Activated CD4-positive, alpha-beta T cell treated with anti-CD3 and anti-CD28 coated beads for 1 hour (primary cell): ENCODE results near the gene SMARCD2.
"Not testable (repeated sequence)": the region's sequence is repeated elsewhere in the genome, so short reads cannot be mapped to it uniquely, and the experiment has no call there.

Experiments
- DNase-seq: peaks from one replicate; pipeline ENCODE4 v3.0.0-alpha.2; 2020

The SMARCD2 gene

DNA sequence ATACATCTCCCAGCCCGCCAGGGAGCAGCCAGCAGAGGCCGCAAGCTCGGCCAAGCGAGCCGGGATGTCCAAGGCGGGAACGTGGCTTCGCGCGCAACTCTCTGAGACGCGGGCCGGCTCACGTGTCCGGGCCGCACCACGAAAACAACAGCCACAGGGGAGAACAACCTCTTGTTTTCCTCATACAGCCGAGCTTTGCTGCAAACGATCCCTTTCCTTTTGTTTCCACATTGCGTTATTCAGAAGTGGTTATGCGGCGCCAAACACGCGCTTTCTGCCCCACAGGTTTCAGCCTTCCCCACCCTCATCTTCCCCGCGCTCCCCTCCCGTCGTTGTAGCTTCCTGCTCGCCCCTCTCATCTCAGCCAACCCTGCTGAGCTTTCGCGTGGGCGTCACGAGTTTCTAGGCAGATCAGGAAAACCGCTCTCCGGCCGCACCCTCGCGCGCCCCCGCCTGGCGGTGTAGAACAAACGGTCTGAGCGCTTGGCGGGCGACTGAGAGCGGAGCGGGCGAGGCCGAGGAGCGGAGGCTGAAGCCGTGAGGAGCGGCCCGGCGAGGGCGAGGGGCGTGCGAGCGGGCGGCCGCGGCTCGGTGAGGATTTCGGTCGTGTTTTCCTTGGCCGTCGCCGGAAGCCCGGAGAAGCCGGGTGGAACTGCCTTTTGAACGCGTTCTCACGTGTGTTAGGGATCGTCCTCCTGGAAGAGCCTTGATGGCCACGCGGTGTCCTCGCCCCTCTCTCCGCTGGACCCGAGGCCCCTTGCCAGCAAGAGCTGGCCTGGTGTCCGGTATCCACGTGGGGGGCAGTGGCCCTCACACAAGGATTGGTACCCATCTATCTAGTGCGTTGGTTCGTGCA, 6.6 kb upstream of the SMARCD2 start:
- DNase-seq = peak; percentile 90

DNA sequence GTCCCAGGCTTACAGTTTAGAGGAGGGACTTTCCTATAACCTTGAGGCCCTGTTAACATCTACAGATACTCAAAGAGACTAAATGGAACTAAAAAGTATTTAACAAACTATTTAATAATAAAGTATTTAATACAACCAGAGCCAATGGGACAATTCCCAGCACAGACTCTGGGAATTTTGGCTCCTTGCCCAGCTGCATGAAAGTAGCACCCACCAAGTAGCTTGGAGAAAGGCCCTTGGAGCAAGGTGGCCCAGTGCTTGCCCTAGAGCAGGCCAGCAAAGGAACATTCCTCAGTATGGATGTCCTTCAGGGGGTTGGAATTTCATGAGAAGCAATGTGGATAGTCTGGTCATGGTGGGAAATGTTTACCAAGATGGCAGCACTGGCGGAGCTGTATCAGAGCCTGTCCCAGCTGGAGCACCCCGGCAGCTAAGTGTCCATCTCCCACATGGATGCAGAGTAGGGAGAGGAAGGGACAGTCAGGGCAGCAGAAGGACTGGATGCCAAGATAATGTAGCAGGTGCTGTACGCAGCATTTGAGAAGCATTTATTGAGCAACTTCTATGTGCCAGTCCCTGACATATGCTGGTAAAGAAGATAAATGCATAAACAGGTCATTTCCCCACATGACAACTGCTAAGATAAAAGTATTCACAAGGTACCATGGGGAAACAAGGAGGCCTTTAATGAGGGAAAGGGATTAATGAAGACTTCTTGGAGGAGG, 5.2 kb upstream of the SMARCD2 start:
- DNase-seq = no peak

DNA sequence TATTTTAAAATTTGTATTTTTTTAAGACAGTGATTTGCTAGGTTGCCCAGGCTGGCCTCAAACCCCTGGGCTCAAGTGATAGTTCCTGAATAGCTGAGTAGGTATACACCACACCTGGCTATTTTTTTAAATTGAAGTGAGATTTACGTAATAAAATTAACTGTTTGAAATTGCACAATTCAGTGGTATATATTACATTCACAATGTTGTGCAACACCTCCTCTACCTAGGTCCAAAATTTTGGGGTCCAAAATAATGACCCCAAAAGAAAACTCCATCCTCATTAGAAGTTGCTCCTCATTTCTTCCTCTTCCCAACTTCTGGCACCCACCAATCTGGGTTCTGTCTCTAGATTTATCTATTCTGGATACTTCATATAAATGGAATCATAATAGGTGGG, 3.0 kb upstream of the SMARCD2 start:
- DNase-seq = no peak

DNA sequence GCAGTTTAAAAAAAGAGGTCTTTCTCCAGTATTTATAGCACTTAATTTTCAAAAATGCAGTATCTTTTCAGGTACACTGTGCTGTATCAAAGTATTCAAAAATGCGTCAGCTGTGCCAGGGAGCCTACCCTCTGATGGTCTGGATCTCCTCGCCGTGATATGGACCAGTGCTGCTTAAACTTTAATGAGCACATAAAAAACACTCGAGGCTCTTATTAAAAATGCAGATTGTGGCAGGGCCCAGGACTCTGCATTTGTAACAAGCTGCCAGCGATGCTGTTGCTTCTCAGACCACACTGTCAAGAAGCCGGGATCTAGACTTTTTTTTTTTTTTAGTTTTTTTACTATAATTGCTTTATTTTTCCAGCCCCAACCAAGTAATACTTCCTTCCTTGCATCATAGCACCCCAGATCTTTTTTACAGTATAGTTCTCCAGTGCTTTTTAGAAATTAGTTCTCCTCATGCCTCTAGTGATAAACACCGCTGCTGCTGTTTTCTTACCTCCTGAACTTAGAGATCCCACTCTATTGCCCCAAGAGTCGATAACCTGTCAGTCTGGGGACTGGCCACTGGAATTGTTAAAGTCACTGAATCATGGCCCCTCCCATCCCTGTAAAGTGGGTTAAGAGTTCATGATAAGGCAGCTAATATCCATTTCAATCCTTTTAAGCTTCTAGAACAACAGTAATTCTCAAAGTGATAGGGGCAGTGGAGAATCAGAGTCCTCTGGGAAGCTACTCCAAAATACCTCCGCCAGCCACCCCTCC, 1.6 kb upstream of the SMARCD2 start:
- no peak for DNase-seq

DNA sequence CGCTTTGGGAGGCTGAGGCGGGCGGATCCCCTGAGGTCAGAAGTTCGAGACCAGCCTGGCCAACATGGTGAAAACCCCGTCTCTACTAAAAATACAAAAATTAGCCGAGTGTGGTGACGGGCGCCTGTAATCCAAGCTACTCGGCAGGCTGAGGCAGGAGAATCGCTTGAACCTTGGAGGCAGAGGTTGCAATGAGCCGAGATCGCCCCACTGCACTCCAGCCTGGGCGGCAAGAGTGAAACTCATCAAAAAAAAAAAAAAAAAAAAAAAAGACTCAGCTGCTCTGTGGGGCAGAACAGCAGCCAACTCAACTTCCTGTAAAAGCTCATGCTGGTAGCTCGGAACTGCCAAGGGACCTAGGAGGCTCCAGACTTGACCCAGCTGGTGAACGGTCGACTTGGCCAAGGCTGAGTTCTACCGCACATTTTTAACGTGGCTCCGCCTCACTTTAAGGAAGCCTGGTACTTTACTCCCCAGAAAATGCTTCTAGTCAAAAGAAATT, 953 bp upstream of the SMARCD2 start:
- not testable (repeated sequence) for DNase-seq

DNA sequence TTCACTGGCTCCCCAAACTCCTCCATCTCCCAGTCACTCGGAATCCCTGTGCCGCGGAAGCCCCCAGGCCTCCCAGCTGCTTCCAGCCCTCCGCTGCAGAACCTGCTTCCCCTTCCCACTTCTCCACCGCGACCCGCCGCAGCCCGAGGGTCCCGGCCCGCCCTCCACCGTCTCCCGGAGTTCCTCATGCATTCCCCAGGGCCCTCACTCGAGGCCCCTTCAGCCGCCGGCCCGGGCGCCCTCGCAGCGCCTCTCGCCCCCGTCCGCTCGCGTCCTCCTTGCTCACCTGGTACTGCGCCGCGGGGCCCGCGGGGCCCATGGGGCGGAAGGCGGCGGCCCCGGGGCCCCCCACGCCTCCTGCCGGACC, 329 bp downstream of the SMARCD2 start:
- no peak for DNase-seq

DNA sequence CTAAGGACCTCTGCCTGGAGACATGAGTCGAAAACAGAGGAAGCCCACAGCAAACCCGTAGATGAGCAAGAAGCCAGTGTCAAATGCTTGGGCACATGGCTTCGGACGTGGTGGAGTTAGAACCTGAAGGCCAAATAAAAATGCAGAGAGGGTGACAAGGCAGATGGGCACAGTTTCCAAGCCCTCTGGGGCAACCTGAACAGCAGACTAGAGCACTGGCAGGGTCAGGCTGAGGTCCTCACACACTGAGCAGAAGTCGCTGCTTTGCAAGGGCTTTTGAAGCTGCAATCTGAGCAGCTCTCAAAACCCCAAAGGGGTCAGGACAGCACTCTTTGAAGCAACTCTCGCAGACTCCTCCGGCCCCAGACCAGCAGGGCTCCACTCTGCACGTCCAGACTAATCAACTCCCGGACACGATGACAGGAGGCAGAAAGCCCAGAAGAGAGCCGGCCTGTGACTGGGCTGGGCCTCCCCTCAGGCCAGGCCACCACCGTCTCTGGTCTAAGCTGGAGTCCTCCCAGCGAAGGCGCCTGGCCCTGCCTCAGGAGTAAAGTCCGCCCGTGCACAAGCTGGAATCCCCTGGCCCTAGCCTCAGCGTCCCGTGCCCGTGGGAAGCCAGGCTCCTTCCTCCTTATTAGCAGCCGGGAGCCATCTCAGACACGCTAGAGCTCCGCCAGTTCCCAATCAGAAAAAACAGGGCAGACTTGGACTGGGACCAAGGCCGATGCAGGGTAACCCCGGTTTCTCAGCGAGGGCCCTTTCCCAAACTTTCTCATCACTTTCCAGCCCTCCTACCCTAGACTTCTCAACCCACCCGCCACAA, 924 bp downstream of the SMARCD2 start:
- no peak for DNase-seq

DNA sequence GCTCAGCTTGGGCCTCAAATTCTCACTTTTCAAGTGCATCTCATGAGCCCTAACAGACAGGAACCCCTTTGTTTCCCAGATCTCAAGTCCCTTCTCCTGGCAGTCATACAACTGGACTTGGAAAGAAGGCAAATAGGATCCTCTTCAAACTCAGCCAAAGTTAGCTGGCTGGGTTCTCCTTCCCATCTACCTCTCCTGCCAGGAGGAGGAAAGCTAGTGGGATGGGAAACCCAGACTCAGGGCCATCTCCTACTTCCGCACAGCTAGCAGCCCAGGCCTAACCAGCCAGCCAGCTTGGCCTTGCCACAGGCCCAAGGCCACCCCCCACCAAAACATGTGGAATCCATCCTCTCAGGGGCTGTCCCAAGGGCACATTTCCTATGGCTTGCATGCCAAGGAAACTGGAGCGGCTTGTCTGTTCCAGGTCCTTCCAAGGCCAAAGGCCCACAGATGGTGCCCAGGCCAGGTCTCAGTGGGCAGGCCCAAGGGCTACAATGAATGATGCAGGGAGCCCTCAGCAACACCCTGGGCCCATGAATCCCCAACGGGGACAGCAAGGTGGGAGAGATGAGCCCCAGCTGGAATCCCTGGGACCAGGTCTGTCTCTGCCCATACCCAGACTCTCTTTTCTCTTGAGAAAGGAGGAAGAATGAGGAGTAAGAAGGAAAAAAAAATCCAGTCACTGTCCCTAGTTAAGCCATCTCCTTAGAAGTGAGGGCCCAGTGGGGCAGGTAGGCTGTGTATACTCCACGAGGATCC, 1.7 kb downstream of the SMARCD2 start:
- no peak for DNase-seq

DNA sequence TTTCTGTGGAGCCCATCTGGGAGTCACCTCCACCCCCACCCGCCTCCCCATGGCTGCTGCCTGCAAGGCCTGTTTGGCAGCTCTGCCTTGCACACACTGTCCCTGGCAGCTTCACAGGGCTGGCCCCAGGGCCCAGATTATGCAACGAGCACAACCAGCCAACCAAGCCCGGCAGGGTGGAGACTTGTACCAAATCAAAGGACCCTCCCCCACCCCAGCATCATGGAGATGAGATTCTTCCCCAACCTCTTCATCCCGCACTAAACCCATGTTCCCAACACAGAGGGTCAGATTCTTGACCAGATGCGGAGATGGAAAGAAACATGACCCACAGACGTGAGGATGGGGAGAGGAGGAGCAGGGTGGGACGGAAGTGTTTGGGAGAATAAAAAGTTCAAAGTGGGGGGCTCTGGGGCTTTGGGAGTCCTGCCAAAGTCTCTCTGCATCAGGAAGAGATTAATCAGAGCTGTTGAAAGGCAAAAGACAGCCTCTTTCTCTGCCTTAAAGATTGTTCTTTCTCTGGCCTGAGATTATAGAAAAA, 3.8 kb downstream of the SMARCD2 start:
- DNase-seq = no peak

DNA sequence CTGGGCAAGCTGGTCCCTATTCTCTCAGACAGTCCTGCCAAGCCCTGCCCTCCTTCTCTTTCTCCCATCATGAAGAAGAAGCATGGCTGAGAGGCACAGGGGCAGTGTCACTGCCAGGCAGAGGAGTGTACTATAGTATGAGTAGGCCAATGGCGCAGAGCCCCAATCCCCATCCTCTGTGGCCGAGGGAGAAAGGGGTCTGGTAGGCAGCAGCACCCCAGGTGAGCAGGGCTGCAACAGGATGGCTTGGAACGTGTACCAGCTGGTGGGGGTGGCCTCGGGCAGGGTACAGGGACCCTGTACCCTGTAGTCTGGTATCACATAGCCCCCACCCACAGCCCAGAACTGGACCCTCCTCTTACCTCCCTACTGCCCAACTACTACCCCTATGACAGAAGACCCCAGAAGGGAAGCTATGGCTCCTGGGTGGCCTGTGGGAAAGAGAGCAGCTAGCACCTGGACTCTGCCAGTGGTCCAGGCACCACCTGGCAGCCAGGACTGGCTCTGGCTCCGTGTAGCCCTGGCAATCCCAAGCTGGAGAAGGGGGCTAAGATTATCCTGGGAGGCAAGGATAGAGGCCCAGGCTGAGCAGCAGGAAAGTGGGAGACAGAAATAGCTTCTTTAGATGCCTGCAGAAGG, 4.4 kb downstream of the SMARCD2 start:
- no peak for DNase-seq

DNA sequence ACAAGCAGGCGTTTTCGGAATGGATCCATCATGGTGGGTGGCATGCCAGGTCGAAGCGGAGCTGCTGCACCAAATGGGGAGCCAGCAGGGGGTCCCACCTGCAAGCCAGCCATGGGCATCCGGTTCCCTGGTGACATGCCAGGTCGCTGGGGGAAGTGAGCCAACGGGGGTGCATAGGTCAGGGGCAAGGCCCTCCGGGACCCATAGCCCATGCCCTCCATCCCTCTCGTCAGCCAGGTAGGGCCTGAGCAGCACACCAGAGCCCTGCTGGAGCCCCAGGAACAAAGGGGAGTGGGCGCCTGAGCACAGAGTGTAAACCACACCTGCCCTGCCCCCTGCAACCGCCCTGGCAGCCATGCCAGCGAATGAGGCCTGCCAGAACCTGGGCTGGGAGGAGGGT, 5.0 kb downstream of the SMARCD2 start:
- no peak for DNase-seq

DNA sequence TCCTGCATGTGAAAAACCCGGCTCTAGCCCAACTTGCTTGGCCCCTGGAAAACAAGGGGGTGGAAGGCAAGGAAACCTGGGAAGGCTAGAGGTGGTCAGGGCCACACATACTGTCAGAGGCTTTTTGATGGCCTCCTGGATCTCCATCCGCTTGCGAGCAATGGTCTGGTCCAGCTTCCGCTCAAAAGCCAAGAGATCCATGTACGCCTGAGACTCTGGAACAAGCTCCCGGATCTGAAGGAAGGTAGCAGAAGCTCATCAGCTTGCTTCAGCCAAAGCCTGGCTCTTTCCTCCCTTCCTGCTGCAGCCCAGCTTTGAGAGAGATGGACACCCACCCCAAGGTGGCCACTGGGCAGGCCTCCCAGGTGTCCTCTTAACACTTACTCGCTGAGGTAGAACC, 5.7 kb downstream of the SMARCD2 start:
- DNase-seq = no peak

DNA sequence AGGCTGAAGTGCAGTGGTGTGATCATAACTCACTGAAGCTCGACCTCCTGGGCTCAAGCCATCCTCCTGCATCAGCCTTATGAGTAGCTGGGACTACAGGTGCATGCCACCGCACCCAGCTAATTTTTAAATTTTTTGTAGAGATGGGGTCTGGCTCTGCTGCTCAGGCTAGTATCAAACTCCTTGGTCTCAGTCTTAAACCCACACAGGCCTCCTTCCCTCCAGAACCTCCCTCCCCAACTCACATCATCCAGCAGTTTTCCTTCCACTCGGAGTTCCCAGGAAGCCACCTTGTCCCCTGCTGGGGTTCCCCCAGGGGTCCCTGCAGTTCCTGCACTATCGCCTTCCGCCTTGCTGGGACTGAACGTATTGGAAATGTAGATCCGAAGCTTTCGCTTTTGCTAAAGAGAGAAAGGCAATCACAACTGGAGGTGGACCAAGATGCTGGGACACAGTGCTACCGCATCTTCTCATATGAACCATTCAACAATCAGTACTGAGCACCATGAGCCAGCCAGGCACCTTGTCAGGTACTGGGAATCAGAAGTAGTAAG, 7.2 kb downstream of the SMARCD2 start:
- DNase-seq = no peak

DNA sequence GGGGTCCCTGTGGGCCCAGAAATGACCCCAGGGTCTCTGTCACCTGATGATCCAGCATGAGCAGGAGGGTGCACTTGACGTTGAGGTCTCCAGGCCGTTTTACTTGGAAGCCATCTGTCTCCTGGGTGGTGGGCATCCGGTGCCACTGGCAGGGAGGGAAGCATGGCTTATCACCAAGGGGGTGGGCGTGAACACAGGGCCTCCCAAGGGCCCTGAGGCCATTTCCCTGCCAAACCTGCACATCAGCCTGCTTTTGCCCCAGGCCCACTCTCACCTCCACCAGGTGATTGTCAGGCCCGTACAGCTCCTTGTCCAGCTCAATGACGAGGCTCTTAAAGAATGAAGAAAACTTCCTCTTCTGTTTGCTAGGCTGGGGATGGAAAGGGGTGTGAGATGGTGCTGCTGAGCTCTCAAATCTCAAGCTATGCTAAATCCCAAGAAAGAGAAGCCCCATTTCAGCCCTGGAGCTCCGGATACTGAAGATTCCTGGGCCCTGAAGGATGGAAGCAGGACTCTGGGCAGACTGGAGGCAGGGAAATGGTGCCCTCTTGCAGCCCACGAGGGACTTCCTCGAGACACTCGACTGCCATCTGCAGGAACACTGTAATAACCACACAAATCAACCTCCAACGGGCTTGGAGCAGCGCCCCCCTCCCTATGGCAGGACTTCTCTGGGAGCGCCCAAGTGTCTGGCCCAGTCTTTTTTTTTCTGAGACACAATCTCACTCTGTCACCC, 7.9 kb downstream of the SMARCD2 start:
- no peak for DNase-seq

DNA sequence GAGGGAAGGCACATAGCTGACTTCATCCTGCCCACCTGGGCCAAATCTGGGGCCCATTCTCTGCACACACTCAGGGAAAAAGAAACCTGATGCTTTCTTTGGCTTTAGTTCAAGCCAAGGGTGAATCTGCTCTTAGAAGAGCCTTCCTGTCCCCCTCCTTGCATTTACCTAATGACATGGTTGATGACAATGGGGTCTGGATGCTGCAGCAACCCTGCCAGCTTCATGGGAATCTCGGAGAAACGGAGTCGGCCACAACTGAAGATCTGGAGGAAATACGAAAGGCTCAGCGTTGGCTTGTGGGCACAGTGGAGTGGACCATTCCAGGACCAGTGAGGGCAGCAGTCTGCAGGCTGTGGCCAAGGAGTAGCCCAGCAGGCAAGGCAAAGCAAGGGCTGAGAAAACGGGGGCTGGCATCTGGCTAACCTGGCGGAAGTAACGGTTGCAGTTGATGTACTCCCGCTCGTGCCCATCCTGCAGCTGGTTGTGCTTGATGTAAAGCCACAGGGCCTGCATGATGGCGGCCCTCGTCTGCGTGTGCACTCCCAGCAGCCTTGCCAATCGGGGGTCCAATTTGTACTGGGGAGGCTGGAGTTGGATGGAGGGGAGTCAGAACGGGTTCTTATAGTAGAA, 8.6 kb downstream of the SMARCD2 start:
- DNase-seq = no peak

DNA sequence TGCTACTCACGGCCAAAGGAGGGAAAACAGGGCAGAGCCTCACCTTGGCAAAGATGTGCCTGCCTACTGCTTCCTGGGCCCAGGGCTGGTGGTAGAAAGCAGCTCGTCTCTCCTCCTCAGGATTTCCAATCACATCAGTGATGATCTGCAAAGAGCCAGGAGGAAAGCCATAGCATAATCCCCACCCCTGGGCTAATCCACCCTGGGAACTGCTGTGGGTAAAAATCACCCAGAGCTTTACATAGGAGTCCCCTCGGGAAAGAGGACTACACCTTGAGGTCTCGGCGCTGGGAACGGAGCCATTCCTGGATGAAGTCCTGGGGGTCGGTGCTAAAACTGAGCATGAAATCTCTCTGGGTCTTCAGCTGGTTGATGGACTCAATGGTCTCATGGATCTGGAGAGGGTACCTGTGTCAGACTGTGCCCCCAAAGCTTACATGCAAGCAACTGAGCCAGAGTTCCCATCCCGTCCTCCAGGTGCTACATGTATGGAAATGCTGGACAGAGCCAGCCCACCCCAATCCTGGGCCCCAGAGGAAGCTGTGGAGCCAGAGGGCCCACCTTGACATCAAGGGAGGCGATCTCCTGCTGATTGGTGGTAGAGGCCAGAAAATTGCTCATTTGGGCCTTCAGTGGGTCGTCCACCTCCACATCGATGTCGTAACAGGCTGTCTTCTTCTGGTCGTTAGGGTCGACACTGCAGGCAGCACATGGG, 9.3 kb downstream of the SMARCD2 start:
- DNase-seq = no peak

DNA sequence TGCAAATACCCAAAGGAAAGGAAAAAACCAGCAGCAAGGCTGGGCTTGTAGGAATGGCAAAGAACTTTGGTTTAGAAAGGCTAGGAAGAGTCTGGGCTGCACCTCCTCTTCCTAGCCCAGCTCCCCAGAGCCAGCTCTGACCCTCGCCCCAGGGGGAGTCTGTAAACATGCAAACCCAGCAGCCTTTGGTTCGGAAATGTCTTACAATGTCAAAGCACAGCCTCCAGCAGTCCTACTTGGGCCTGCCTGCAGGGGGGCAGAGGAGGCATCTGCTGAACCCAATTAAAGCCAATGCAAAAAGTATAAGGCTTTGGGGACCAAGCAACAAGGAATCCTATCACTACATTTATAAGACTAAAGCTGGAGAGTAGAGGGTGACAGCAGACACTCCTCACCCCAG, 10.0 kb downstream of the SMARCD2 start:
- DNase-seq = no peak

DNA sequence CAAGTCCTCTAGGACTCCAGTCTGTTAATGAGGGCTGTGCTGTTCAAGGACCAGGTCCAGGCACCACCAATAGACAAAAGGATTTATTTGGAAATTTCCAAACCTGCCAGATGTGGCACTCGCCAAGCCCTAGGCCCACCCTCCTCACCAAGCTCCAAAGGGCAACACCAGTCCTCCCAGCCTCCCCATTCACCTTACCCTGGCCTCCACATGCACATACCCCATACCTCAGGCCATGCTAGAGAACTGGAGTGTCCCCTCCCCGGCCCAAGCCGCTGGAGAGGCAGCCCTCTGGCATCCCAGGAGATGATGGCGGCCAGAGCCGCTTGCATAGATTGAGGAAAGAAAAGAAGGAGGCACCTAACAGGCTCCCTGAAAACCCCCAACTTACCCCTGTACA, 10.5 kb downstream of the SMARCD2 start:
- no peak for DNase-seq

DNA sequence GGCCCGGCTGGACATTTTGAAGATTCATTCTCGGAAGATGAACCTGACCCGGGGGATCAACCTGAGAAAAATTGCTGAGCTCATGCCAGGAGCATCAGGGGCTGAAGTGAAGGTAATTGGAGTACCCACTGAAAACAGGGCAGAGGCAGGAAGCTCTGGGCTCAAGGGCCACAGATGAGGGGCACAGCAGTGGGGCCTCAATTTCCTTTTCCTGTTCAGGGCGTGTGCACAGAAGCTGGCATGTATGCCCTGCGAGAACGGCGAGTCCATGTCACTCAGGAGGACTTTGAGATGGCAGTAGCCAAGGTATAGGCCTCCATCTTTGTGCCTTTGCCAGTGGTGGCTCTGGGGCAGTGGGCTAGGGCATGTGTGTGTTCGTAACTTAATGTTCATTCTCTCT, 11.0 kb downstream of the SMARCD2 start:
- no peak for DNase-seq
